GM23338 (cell line): ENCODE data around the gene DNAH8. TPM values are rescaled to one million over a fixed set of nuclear protein-coding genes. Genes with fewer than 3 reads are reported as not detected.

Experiments
- CTCF ChIP-seq, 2 experiments: fragments of 200-600 bp in 1 of 2; sonication (generic) in 1 of 2; conservative IDR thresholded peaks; 2 replicates each; pipeline versions ENCODE4 v1.5.1 to v1.6.1; 2016 to 2017; ENCODE audit warnings: antibody characterized with exemption in 2 of 2, low read depth in 2 of 2, mild to moderate bottlenecking in 2 of 2, moderate library complexity in 1 of 2
- JUNB ChIP-seq: IDR thresholded peaks from one replicate; pipeline ENCODE4 v1.6.1; 2016; ENCODE audit warnings: antibody characterized with exemption; ENCODE audit not compliant: unreplicated experiment
- REST ChIP-seq: IDR thresholded peaks from one replicate; pipeline ENCODE4 v1.6.1; 2018; ENCODE audit warnings: antibody characterized with exemption; ENCODE audit not compliant: unreplicated experiment
- ZNF114 ChIP-seq: fragments of 250-450 bp; sonication (Bioruptor Pico); IDR thresholded peaks from 2 replicates; pipeline ENCODE4 v1.5.0; 2020; ENCODE audit warnings: mild to moderate bottlenecking, moderate library complexity
- ZNF462 ChIP-seq: fragments of 250-450 bp; sonication (Bioruptor Pico); IDR thresholded peaks from 2 replicates; pipeline ENCODE4 v1.5.0; 2020; ENCODE audit warnings: mild to moderate bottlenecking, moderate library complexity
- polyA plus RNA-seq: library from polyadenylated mRNA; unstranded; fragments of >200 nt; fragmentation: Nextera tagmentation; extraction: Ambion mirVana; gene quantifications from 2 replicates; pipeline ENCODE4 v1.2.1, GENCODE V29; 2016
- total RNA-seq: library from RNA; depleted of rRNA; stranded (reverse); fragments of >200 nt; shearing (Covaris generic); gene quantifications from 2 replicates; pipeline ENCODE4 v1.2.3, GENCODE V29; 2014
- TF ChIP-seq, protein P1 (sequence below): IDR thresholded peaks from 2 replicates; pipeline ENCODE4 v1.6.1; 2016; ENCODE audit warnings: antibody characterized with exemption

The DNAH8 gene
- total and polyA plus RNA-seq, 2 experiments from 2014 or later, result 0.02 TPM; not detected in 1

- TF ChIP-seq ZNF462 (CRISPR knock-in tag), result no peak
- no peak for TF ChIP-seq ZNF114 (CRISPR knock-in tag)
- no peak for TF ChIP-seq REST
- no peak for TF ChIP-seq CTCF (conservative IDR thresholded peaks at IDR 0.05; ENCODE audit: low read depth in 2 of 2)
- TF ChIP-seq, protein P1, sequence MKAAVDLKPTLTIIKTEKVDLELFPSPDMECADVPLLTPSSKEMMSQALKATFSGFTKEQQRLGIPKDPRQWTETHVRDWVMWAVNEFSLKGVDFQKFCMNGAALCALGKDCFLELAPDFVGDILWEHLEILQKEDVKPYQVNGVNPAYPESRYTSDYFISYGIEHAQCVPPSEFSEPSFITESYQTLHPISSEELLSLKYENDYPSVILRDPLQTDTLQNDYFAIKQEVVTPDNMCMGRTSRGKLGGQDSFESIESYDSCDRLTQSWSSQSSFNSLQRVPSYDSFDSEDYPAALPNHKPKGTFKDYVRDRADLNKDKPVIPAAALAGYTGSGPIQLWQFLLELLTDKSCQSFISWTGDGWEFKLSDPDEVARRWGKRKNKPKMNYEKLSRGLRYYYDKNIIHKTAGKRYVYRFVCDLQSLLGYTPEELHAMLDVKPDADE, result no peak
- no peak for TF ChIP-seq JUNB
These were observed 263.1 kb downstream of the DNAH8 start (continued) for GRCh38 chr6:38978139-38978704.
